CD8-positive, alpha-beta memory T cell (primary cell): Measurements from ENCODE around the gene PSME4. TPM values are rescaled to one million over a fixed set of nuclear protein-coding genes. Genes with fewer than 3 reads are reported as not detected.
"Not testable (repeated sequence)": the region's sequence is repeated elsewhere in the genome, so short reads cannot be mapped to it uniquely, and the experiment has no call there.

Source experiments
- CTCF ChIA-PET: fragments of 350-600 bp; sonication (Branson Sonifier 250); formaldehyde crosslinking; loops from one replicate; lab custom pipeline; 2021; ENCODE audit warnings: antibody characterized with exemption; lab: Charles Lee
- POLR2A ChIA-PET: fragments of 350-600 bp; sonication (Branson Sonifier 250); formaldehyde crosslinking; loops from one replicate; lab custom pipeline; 2021; ENCODE audit warnings: antibody characterized with exemption; lab: Charles Lee
- DNase-seq, 5 donors: peaks; one replicate each; pipeline versions ENCODE4 v3.0.0 to v3.0.0-alpha.2; 2020 to 2022; ENCODE audit warnings: mixed read lengths in 1 of 5
- H3K27ac ChIP-seq: one replicate; pipeline ENCODE4 v1.7.0; 2013; ENCODE audit warnings: low read depth, mild to moderate bottlenecking, low read length, moderate library complexity
- H3K27me3 ChIP-seq: 2 replicates; pipeline ENCODE4 v1.7.0; 2013; ENCODE audit warnings: low read length, mild to moderate bottlenecking; ENCODE audit not compliant: insufficient read depth, poor library complexity, severe bottlenecking
- H3K36me3 ChIP-seq: 2 replicates; pipeline ENCODE4 v1.7.0; 2013; ENCODE audit warnings: mild to moderate bottlenecking, low read length, moderate library complexity; ENCODE audit not compliant: insufficient read depth
- H3K4me1 ChIP-seq: 2 replicates; pipeline ENCODE4 v1.7.0; 2013; ENCODE audit warnings: mild to moderate bottlenecking, low read length, moderate library complexity; ENCODE audit not compliant: insufficient read depth
- H3K4me3 ChIP-seq: 2 replicates; pipeline ENCODE4 v1.7.0; 2013; ENCODE audit warnings: mild to moderate bottlenecking, low read length
- H3K9me3 ChIP-seq: 2 replicates; pipeline ENCODE4 v1.7.0; 2013; ENCODE audit warnings: mild to moderate bottlenecking, low read length
- H3K27ac Mint-ChIP-seq, 8 donors: one replicate each; pipeline ENCODE4 v1.8.0; 2020 to 2021; ENCODE audit warnings: mixed read lengths in 8 of 8, mild to moderate bottlenecking in 6 of 8, inconsistent platforms in 3 of 8, moderate library complexity in 3 of 8
- H3K27me3 Mint-ChIP-seq, 2 donors: one replicate each; pipeline ENCODE4 v1.8.0; 2020 to 2021; ENCODE audit warnings: mixed read lengths in 2 of 2, mild to moderate bottlenecking in 1 of 2, moderate library complexity in 1 of 2
- H3K36me3 Mint-ChIP-seq, 3 donors: one replicate each; pipeline ENCODE4 v1.8.0; 2020 to 2021; ENCODE audit warnings: mixed read lengths in 3 of 3, inconsistent platforms in 1 of 3, mild to moderate bottlenecking in 1 of 3
- H3K4me1 Mint-ChIP-seq, 3 donors: one replicate each; pipeline ENCODE4 v1.8.0; 2020 to 2021; ENCODE audit warnings: mixed read lengths in 3 of 3, inconsistent platforms in 1 of 3, mild to moderate bottlenecking in 1 of 3
- H3K4me3 Mint-ChIP-seq, 7 donors: one replicate each; pipeline ENCODE4 v1.8.0; 2020 to 2021; ENCODE audit warnings: mixed read lengths in 7 of 7, mild to moderate bottlenecking in 6 of 7, moderate library complexity in 4 of 7, inconsistent platforms in 2 of 7
- H3K9me3 Mint-ChIP-seq, 5 donors: one replicate each; pipeline ENCODE4 v1.8.0; 2020 to 2022; ENCODE audit warnings: mixed read lengths in 5 of 5, mild to moderate bottlenecking in 3 of 5, moderate library complexity in 2 of 5, inconsistent platforms in 1 of 5
- polyA plus RNA-seq: library from polyadenylated mRNA; unstranded; fragments of 300-500 nt; fragmentation: Illumina TruSeq; gene quantifications from one replicate; pipeline ENCODE4 v1.2.3, GENCODE V29; 2021
- total RNA-seq, 2 experiments: library from RNA; stranded (reverse); gene quantifications; one replicate each; pipeline ENCODE4 v1.2.3, GENCODE V29; 2021

The PSME4 gene
- total and polyA plus RNA-seq, 3 experiments from 2014 or later, result 6.2 to 49.9 (median 48.0) TPM

DNA sequence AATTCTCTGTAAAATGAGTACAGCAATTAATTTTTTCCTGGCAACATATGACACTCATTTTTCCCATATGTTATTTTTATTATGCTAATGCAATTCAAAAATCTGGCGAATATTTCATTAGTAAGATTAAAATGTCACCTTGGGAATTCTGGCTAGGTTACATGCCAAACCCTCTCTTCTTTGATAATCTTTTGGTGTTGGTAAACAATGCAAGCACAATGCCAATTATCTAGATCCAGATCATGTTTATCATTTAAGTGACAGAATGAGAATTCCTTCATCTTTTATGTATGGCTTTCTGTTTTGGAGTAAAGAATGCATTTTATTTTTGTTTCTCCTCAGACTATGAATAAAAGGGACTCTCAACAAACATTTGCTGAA, 144.8 kb downstream of the PSME4 start:
- Mint-ChIP-seq H3K4me3 (no peak overlapping the region), H3K36me3 (peaks cover 3 to 15% (median 7%) of the 10 kb centered on the region in 3 donors), H3K27me3 (no peaks in the 10 kb centered on the region), H3K27ac (peak overlapping the region in 1 of 8 donors; percentile 32), H3K4me1 (no peaks in the 10 kb centered on the region), H3K9me3 (peaks cover 0 to 4% (median 2%) of the 10 kb centered on the region in 5 donors)
- no peaks in the 10 kb centered on the region for H3K36me3 ChIP-seq
- no peak overlapping the region for H3K4me3 ChIP-seq
- no peaks in the 10 kb centered on the region for H3K4me1 ChIP-seq
- H3K27me3 ChIP-seq, result no peaks in the 10 kb centered on the region
- POLR2A ChIA-PET, result no interaction called here
- no peak for DNase-seq
- no peak overlapping the region for H3K27ac ChIP-seq
- no peaks in the 10 kb centered on the region for H3K9me3 ChIP-seq
- CTCF ChIA-PET, result no interaction called here

DNA sequence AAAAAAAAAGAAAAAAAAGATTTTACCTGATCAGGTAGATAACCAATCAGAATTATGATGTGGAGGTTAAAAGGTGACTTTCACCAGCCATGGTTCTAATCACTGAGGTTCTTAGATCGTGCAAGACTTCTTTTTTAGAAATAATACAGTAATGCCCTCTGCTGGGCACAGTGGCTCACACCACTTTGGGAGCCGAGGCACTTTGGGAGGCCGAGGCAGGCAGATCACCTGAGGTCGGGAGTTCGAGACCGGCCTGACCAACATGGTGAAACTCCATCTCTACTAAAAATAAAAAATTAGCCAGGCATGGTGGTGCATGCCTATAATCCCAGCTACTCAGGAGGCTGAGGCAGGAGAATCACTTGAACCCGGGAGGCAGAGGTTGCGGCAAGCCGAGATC, 147.2 kb downstream of the PSME4 start:
- H3K9me3 ChIP-seq, H3K4me3 ChIP-seq, H3K4me1 ChIP-seq, H3K9me3 Mint-ChIP-seq, POLR2A ChIA-PET, H3K4me1 Mint-ChIP-seq, DNase-seq, H3K36me3 ChIP-seq, CTCF ChIA-PET, H3K27me3 ChIP-seq, H3K27ac ChIP-seq, H3K4me3 Mint-ChIP-seq, H3K27me3 Mint-ChIP-seq, H3K27ac Mint-ChIP-seq: not testable (repeated sequence)
- H3K36me3 Mint-ChIP-seq, result peaks cover 3 to 17% (median 7%) of the 10 kb centered on the region in 3 donors

- POLR2A ChIA-PET, result no interaction called here
- H3K4me3 Mint-ChIP-seq, result no peak overlapping the region
- CTCF ChIA-PET, result no interaction called here
Observed at GRCh38 chr2:53821810-53822209, 149.0 kb downstream of the PSME4 start.

DNA sequence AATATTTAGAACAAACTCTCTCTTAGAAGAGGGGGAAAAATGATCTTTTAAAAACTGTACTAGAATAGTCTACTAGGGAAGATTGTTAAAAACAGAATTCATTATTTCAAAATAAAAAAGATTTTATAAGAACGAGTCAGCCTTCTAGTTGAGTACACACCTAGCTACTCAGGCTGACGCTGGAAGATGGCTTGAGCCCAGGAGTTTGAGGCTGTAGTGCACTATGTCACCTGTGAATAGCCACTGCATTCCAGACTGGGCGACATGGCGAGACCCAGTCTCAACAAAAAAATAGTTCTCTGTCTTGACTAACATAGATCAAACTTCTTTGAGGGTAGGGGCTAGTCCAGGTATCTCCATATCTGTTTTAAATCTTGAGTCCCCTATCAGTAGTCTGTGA, 150.1 kb downstream of the PSME4 start:
- Mint-ChIP-seq H3K4me3 (no peak overlapping the region), H3K4me1 (peaks cover 0 to 4% (median 0%) of the 10 kb centered on the region in 3 donors), H3K27me3 (no peaks in the 10 kb centered on the region), H3K9me3 (no peaks in the 10 kb centered on the region), H3K36me3 (peaks cover 12 to 42% (median 16%) of the 10 kb centered on the region in 3 donors), H3K27ac (peak overlapping the region in 1 of 8 donors; percentile 36)
- H3K27ac ChIP-seq, result no peak overlapping the region
- ChIA-PET CTCF (no interaction called here), POLR2A (interaction anchor here (0.5 kb wide), 1 partner anchor 1436 kb away, joined by 3 read pairs; no protein-coding TSS in a partner anchor)
- H3K36me3 ChIP-seq, result peaks cover 5% of the 10 kb centered on the region
- no peak overlapping the region for H3K4me3 ChIP-seq
- DNase-seq, result no peak
- no peaks in the 10 kb centered on the region for H3K4me1 ChIP-seq
- H3K9me3 ChIP-seq, result no peaks in the 10 kb centered on the region
- no peaks in the 10 kb centered on the region for H3K27me3 ChIP-seq

More at GRCh38 chr2:53821810-53822209, 149.0 kb downstream of the PSME4 start:
- H3K4me1 Mint-ChIP-seq, result peaks cover 0 to 4% (median 0%) of the 10 kb centered on the region in 3 donors
- H3K9me3 Mint-ChIP-seq, result no peaks in the 10 kb centered on the region
- Histone ChIP-seq H3K4me1 (no peaks in the 10 kb centered on the region), H3K9me3 (no peaks in the 10 kb centered on the region), H3K27ac (no peak overlapping the region), H3K27me3 (no peaks in the 10 kb centered on the region), H3K4me3 (no peak overlapping the region), H3K36me3 (peaks cover 3% of the 10 kb centered on the region)
- no peak for DNase-seq
- peak overlapping the region in 1 of 8 donors; percentile 57 for H3K27ac Mint-ChIP-seq
- H3K27me3 Mint-ChIP-seq, result no peaks in the 10 kb centered on the region
- peaks cover 7 to 32% (median 11%) of the 10 kb centered on the region in 3 donors for H3K36me3 Mint-ChIP-seq

- no peaks in the 10 kb centered on the region for H3K9me3 Mint-ChIP-seq
- H3K36me3 ChIP-seq, result peaks cover 8% of the 10 kb centered on the region
- POLR2A ChIA-PET, result no interaction called here
- peaks cover 17 to 48% (median 21%) of the 10 kb centered on the region in 3 donors for H3K36me3 Mint-ChIP-seq
- CTCF ChIA-PET, result no interaction called here
- H3K9me3 ChIP-seq, result no peaks in the 10 kb centered on the region
- H3K27me3 ChIP-seq, result no peaks in the 10 kb centered on the region
- H3K27ac Mint-ChIP-seq, result peak overlapping the region in 2 of 8 donors; percentile 42 to 43
- DNase-seq, result no peak
- no peaks in the 10 kb centered on the region for H3K27me3 Mint-ChIP-seq
- H3K4me3 ChIP-seq, result no peak overlapping the region
- H3K4me1 ChIP-seq, result no peaks in the 10 kb centered on the region
- no peak overlapping the region for H3K27ac ChIP-seq
- no peak overlapping the region for H3K4me3 Mint-ChIP-seq
- H3K4me1 Mint-ChIP-seq, result peaks cover 0 to 4% (median 0%) of the 10 kb centered on the region in 3 donors
Observed at GRCh38 chr2:53820048-53820447, 150.7 kb downstream of the PSME4 start.

DNA sequence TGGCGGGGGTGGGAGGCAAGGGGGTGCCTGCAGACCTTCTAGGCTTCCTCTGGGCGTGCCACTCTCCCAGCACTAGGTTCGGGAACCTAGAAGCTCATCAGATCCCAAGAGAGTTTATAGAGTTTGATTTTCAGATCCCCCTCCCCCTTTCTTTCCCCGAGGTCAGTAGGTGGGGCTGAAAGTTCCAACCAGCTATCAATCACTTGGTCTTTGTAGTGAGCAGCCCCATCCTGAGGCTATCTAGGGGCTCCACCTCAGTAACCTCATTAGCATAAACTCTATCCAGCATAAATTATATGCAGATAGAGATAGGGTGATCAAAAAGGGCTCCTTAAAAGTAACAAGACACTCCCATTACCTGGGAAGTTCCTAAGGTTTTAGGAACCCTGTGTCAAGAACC, 151.2 kb downstream of the PSME4 start:
- no peak overlapping the region for H3K27ac Mint-ChIP-seq
- no peaks in the 10 kb centered on the region for H3K9me3 ChIP-seq
- no peaks in the 10 kb centered on the region for H3K27me3 Mint-ChIP-seq
- no peak overlapping the region for H3K4me3 Mint-ChIP-seq
- H3K9me3 Mint-ChIP-seq, result no peaks in the 10 kb centered on the region
- no peaks in the 10 kb centered on the region for H3K27me3 ChIP-seq
- H3K4me1 ChIP-seq, result no peaks in the 10 kb centered on the region
- H3K4me1 Mint-ChIP-seq, result peaks cover 0 to 4% (median 0%) of the 10 kb centered on the region in 3 donors
- no peak for DNase-seq
- POLR2A ChIA-PET, result no interaction called here
- no peak overlapping the region for H3K27ac ChIP-seq
- H3K4me3 ChIP-seq, result no peak overlapping the region
- peaks cover 17 to 49% (median 21%) of the 10 kb centered on the region in 3 donors for H3K36me3 Mint-ChIP-seq
- peaks cover 8% of the 10 kb centered on the region for H3K36me3 ChIP-seq
- CTCF ChIA-PET, result no interaction called here

DNA sequence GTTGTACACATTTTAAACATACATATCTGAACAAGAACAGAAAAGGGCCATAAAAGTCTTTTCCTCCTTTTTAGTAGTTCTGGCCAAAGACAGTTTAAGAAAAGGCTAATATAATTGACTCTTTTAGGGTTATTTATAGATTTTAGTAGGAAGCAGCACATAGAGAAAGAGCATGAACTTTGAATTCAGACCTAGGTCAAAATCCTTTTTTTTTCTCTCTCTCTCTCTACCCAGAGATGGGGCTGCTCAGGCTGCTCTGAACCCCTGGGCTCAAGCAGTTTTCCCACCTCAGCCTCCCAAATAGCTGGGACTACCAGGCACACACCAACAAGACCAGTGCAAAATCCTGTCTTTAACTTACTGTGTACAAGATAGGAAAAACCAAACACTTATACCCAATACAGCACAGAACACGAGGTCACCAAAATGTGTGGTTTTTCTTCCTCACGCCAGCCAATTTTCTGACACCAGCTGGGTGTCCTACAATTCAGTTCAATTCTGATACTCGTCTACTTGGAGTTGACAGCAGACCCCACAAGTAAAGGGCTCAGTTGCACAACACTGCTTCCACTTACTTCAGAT, 151.8 kb downstream of the PSME4 start:
- Mint-ChIP-seq H3K9me3 (no peaks in the 10 kb centered on the region), H3K36me3 (peaks cover 17 to 53% (median 21%) of the 10 kb centered on the region in 3 donors), H3K4me1 (peaks cover 0 to 4% (median 0%) of the 10 kb centered on the region in 3 donors), H3K27ac (peak overlapping the region in 1 of 8 donors; percentile 22), H3K4me3 (no peak overlapping the region), H3K27me3 (no peaks in the 10 kb centered on the region)
- ChIA-PET POLR2A (no interaction called here), CTCF (no interaction called here)
- no peak for DNase-seq
- Histone ChIP-seq H3K36me3 (peaks cover 9% of the 10 kb centered on the region), H3K4me3 (no peak overlapping the region), H3K27ac (no peak overlapping the region), H3K9me3 (no peaks in the 10 kb centered on the region), H3K27me3 (no peaks in the 10 kb centered on the region), H3K4me1 (no peaks in the 10 kb centered on the region)
